GM12878 (cell line): ENCODE results near the gene LAMA5. TPM values are rescaled to one million over a fixed set of nuclear protein-coding genes. Genes with fewer than 3 reads are reported as not detected.

Experiments used
- ATAC-seq: fragments of 200-7000 bp; cut with Tn5 transposase; 3 replicates; pipeline ENCODE4 v1.9.1; 2020; ENCODE audit warnings: mild to moderate bottlenecking, moderate library complexity
- BruUV-seq: library from RNA; stranded (reverse); fragments of 400-500 nt; replicated peaks from 2 replicates; lab custom pipeline; 2021; lab: Mats Ljungman, UMichigan
- CTCF ChIA-PET: fragments of 300-600 bp; sonication (Branson Sonifier 250); formaldehyde crosslinking; extraction: SDS; loops from one replicate; lab custom pipeline; 2021; ENCODE audit warnings: inconsistent platforms; lab: Yijun Ruan, JAX
- POLR2A ChIA-PET: fragments of 350-600 bp; formaldehyde crosslinking; extraction: SDS; loops from one replicate; lab custom pipeline; 2021; ENCODE audit warnings: inconsistent platforms; lab: Charles Lee
- RAD21 ChIA-PET: fragments of 300-600 bp; sonication (Branson Sonifier 250); formaldehyde crosslinking; loops from one replicate; lab custom pipeline; 2023; ENCODE audit warnings: antibody characterized with exemption; ENCODE audit not compliant: unreplicated experiment; lab: Charles Lee
- SMC1A ChIA-PET: fragments of 300-600 bp; sonication (Branson Sonifier 250); formaldehyde crosslinking; loops from one replicate; lab custom pipeline; 2023; ENCODE audit not compliant: unreplicated experiment, uncharacterized antibody; lab: Charles Lee
- DNase-seq: peaks from one replicate; pipeline ENCODE4 v3.0.0-alpha.2; 2011; ENCODE audit warnings: low read depth, low spot score
- FAIRE-seq: peaks from 3 replicates; lab custom pipeline; 2011; peaks lifted over from hg19 to GRCh38; lab: Jason Lieb, UNC
- H2AFZ ChIP-seq: 2 replicates; pipeline ENCODE4 v1.6.0; 2011; ENCODE audit warnings: low read depth, low read length, control low read depth; ENCODE audit not compliant: control insufficient read depth
- H3K27ac ChIP-seq: 2 replicates; pipeline ENCODE4 v1.5.1; 2011; ENCODE audit warnings: control low read depth; ENCODE audit not compliant: control insufficient read depth, insufficient read depth
- H3K27me3 ChIP-seq, 2 experiments: replicated peaks in 1 of 2; 2 replicates each; pipeline versions ENCODE4 v1.6.0 to v1.6.1; 2011; ENCODE audit warnings: low read length in 1 of 2; ENCODE audit not compliant: control insufficient read depth in 2 of 2, insufficient read depth in 2 of 2
- H3K36me3 ChIP-seq, 2 experiments: 2 replicates each; pipeline ENCODE4 v1.5.1; 2011; ENCODE audit warnings: low read length in 1 of 2; ENCODE audit not compliant: control insufficient read depth in 2 of 2, insufficient read depth in 2 of 2
- H3K4me1 ChIP-seq: 2 replicates; pipeline ENCODE4 v1.6.1; 2011; ENCODE audit warnings: mild to moderate bottlenecking, low read length, moderate library complexity, mixed read lengths; ENCODE audit not compliant: control insufficient read depth, insufficient read depth
- H3K4me2 ChIP-seq: 2 replicates; pipeline ENCODE4 v1.6.0; 2011; ENCODE audit warnings: control low read depth; ENCODE audit not compliant: control insufficient read depth, insufficient read depth
- H3K4me3 ChIP-seq: fragments of 200-600 bp; sonication (generic); 2 replicates; pipeline ENCODE4 v1.5.1; 2016
- H3K79me2 ChIP-seq: 2 replicates; pipeline ENCODE4 v1.6.0; 2011; ENCODE audit warnings: low read length; ENCODE audit not compliant: control insufficient read depth, insufficient read depth
- H3K9ac ChIP-seq: 2 replicates; pipeline ENCODE4 v1.8.0; 2011; ENCODE audit warnings: low read length, control low read depth, mixed read lengths; ENCODE audit not compliant: control insufficient read depth, insufficient read depth
- H3K9me3 ChIP-seq: replicated peaks from 3 replicates; pipeline ENCODE4 v1.5.1; 2011; ENCODE audit warnings: mild to moderate bottlenecking, low read length; ENCODE audit not compliant: control insufficient read depth, insufficient read depth
- H4K20me1 ChIP-seq: 2 replicates; pipeline ENCODE4 v1.6.0; 2011; ENCODE audit not compliant: control insufficient read depth, insufficient read depth
- ASH2L ChIP-seq: fragments of 300-600, 200-600 bp; sonication (generic); IDR thresholded peaks from 2 replicates; pipeline ENCODE4 v1.6.1; 2017; ENCODE audit warnings: low read depth, mild to moderate bottlenecking, borderline replicate concordance
- FOXM1 ChIP-seq: IDR thresholded peaks from 2 replicates; pipeline ENCODE4 v1.6.1; 2012; ENCODE audit warnings: low read depth, mild to moderate bottlenecking, inconsistent platforms, low read length, moderate library complexity
- JUNB ChIP-seq: IDR thresholded peaks from 2 replicates; pipeline ENCODE4 v1.6.1; 2016; ENCODE audit warnings: antibody characterized with exemption, mild to moderate bottlenecking
- KLF5 ChIP-seq: fragments of 450-650 bp; IDR thresholded peaks from 2 replicates; pipeline ENCODE4 v1.6.1; 2014; ENCODE audit warnings: mild to moderate bottlenecking; ENCODE audit not compliant: partially characterized antibody
- LARP7 ChIP-seq: fragments of 450-650 bp; IDR thresholded peaks from 2 replicates; pipeline ENCODE4 v1.6.1; 2017; ENCODE audit warnings: mild to moderate bottlenecking
- POU2F2 ChIP-seq: IDR thresholded peaks from 3 replicates; pipeline ENCODE4 v1.6.1; 2011; ENCODE audit warnings: low read depth, mild to moderate bottlenecking, low read length, borderline replicate concordance
- RCOR1 ChIP-seq: conservative IDR thresholded peaks from 2 replicates; pipeline ENCODE4 v1.6.1; 2012; ENCODE audit warnings: low read depth, low read length, improper control_type of control experiment
- SRF ChIP-seq, 2 experiments: IDR thresholded peaks; 2 replicates each; pipeline ENCODE4 v1.6.1; 2011; ENCODE audit warnings: low read depth in 2 of 2, low read length in 2 of 2, mild to moderate bottlenecking in 1 of 2, moderate library complexity in 1 of 2
- TCF7 ChIP-seq: IDR thresholded peaks from 2 replicates; pipeline ENCODE4 v1.6.1; 2014; ENCODE audit warnings: antibody characterized with exemption, borderline replicate concordance
- ZNF24 ChIP-seq: fragments of 450-650 bp; IDR thresholded peaks from 2 replicates; pipeline ENCODE4 v1.6.1; 2017; ENCODE audit warnings: antibody characterized with exemption, mild to moderate bottlenecking
- WGBS: methylation state at CpG from one replicate; pipeline ENCODE4 v1.1.6; 2016; ENCODE audit warnings: low lambda C conversion rate; ENCODE audit not compliant: insufficient replicate concordance, insufficient coverage; ENCODE audit errors: missing lambda C conversion rate; 5-methylcytosine and 5-hydroxymethylcytosine counted together
- in situ Hi-C: fragments of 300-500 bp; cut with MboI; formaldehyde crosslinking; loops from 9 replicates; pipeline ENCODE4 v1.14.3; 2018; ENCODE audit warnings: mixed read lengths
- intact Hi-C: fragments of 100-400 bp; cut with micrococcal nuclease; formaldehyde crosslinking; loops from one replicate; pipeline ENCODE4 v1.14.2; 2022; ENCODE audit not compliant: unreplicated experiment
- polyA plus RNA-seq, 11 experiments: library from polyadenylated mRNA; depleted of rRNA in 4 of 11; unstranded in 6 of 11; stranded (reverse) in 5 of 11; fragments of >200 nt; fragmentation: Nextera tagmentation in 4 of 11; fragmentation: Illumina TruSeq in 1 of 11; extraction: Ambion mirVana in 4 of 11; extraction: Trizol in 1 of 11; gene quantifications; 1 replicate in 1 of 11; 2 replicates in 10 of 11; pipeline versions ENCODE4 v1.2.1 to v1.2.3, GENCODE V29; 2011 to 2016; ENCODE audit warnings: inconsistent platforms in 2 of 11, missing spikeins in 2 of 11, low read depth in 1 of 11
- total RNA-seq, 4 experiments: library from RNA; depleted of rRNA in 3 of 4; stranded (reverse); fragments of >200 nt in 3 of 4; fragmentation: Illumina TruSeq in 1 of 4; extraction: Trizol in 1 of 4; gene quantifications; 2 replicates each; pipeline versions ENCODE4 v1.2.1 to v1.2.3, GENCODE V29; 2013 to 2021
- TF ChIP-seq, protein P1 (sequence below): fragments of 450-650 bp; IDR thresholded peaks from 2 replicates; pipeline ENCODE4 v1.6.1; 2017; ENCODE audit warnings: antibody characterized with exemption, mild to moderate bottlenecking, moderate library complexity
- TF ChIP-seq, protein P2 (sequence below): fragments of 150-350 bp; IDR thresholded peaks from 2 replicates; pipeline ENCODE4 v1.6.1; 2014; ENCODE audit warnings: mild to moderate bottlenecking, low read depth, low read length
- TF ChIP-seq, protein P3 (sequence below): fragments of 450-650 bp; IDR thresholded peaks from 2 replicates; pipeline ENCODE4 v1.6.1; 2017; ENCODE audit warnings: borderline replicate concordance
- TF ChIP-seq, protein P4 (sequence below): IDR thresholded peaks from 2 replicates; pipeline ENCODE4 v1.6.1; 2011; ENCODE audit warnings: borderline replicate concordance, low read depth, mild to moderate bottlenecking, moderate library complexity, low read length; ENCODE audit not compliant: insufficient read depth, poor library complexity, severe bottlenecking

Gene LAMA5
- total and polyA plus RNA-seq, 10 of the 15 experiments (the other 5 are each of a cell fraction or from before 2014, with no cell fraction given), result 0.09 to 3.1 (median 1.6) TPM; not detected in 3

DNA sequence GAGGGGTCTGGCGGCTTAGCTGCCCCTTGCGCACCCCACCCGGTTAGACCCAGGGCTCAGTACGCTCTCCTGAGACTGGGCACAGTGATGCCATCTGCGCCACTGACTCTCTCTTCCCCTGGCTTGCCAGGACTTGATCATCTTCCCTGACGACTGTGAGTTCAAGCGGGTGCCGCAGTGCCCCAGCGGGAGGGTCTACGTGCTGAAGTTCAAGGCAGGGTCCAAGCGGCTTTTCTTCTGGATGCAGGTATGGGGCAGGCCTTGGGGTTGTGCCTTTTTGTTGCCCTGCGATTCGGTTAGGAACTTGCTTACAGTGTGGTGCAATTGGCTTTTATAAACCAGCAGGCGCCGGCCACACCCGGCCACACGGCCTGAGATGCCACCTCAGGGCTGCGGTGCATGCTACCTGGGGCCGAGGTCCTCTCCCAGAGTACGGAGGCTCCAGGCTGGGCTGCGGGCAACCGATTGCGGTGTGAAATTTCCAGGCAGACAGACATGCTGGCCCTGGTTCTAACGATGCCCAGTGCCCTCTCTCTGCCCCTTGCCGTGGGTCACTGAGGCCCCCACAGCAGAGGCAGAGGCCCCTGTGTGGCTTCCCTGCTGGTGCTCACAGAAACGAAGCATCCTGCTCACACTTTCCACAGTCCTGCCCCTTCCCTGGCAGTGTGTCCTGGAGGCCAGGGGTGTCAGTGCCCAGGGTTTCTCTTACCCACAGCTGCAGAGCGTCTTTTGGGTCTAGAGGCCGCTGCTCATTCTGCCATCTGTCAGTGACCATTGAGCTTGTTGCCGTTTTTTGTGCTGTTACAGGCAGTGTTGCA is 62.6 kb downstream of the LAMA5 start:
- Histone ChIP-seq H3K4me1 (peaks cover 10% of the 10 kb centered on the region), H3K9ac (peak overlapping the region; percentile 71), H2AFZ (no peak overlapping the region), H4K20me1 (peaks cover 13% of the 10 kb centered on the region), H3K4me2 (peak overlapping the region; percentile 91), H3K9me3 (no peaks in the 10 kb centered on the region), H3K27ac (peak overlapping the region; percentile 78; the same call in 1 of the 2 replicates), H3K4me3 (peak overlapping the region; percentile 74), H3K36me3 (peaks cover 15 to 26% of the 10 kb centered on the region in 2 experiments; a peak in 3 of 4 replicates), H3K27me3 (no peaks in the 10 kb centered on the region), H3K79me2 (peaks cover 34% of the 10 kb centered on the region)
- RAD21 ChIA-PET, result no interaction called here
- in situ Hi-C loops (loop anchor here (5.0 to 10.0 kb wide), 2 partner anchors 78 to 310 kb away; no protein-coding TSS in a partner anchor), intact Hi-C loops (loop anchor here (5.0 kb wide), 2 partner anchors 313 to 488 kb away; no protein-coding TSS in a partner anchor)
- FAIRE-seq, result no peak
- TF ChIP-seq POU2F2 (no peak), FOXM1 (no peak), LARP7 (no peak), ASH2L (no peak), SRF (IDR thresholded peaks at IDR 0.05; ENCODE audit: low read depth in 2 of 2, low read length in 2 of 2) (no peak), RCOR1 (no peak), KLF5 (no peak), JUNB (no peak), TCF7 (no peak), ZNF24 (no peak)
- TF ChIP-seq, protein P1, sequence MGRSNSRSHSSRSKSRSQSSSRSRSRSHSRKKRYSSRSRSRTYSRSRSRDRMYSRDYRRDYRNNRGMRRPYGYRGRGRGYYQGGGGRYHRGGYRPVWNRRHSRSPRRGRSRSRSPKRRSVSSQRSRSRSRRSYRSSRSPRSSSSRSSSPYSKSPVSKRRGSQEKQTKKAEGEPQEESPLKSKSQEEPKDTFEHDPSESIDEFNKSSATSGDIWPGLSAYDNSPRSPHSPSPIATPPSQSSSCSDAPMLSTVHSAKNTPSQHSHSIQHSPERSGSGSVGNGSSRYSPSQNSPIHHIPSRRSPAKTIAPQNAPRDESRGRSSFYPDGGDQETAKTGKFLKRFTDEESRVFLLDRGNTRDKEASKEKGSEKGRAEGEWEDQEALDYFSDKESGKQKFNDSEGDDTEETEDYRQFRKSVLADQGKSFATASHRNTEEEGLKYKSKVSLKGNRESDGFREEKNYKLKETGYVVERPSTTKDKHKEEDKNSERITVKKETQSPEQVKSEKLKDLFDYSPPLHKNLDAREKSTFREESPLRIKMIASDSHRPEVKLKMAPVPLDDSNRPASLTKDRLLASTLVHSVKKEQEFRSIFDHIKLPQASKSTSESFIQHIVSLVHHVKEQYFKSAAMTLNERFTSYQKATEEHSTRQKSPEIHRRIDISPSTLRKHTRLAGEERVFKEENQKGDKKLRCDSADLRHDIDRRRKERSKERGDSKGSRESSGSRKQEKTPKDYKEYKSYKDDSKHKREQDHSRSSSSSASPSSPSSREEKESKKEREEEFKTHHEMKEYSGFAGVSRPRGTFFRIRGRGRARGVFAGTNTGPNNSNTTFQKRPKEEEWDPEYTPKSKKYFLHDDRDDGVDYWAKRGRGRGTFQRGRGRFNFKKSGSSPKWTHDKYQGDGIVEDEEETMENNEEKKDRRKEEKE, result no peak
- TF ChIP-seq, protein P2, sequence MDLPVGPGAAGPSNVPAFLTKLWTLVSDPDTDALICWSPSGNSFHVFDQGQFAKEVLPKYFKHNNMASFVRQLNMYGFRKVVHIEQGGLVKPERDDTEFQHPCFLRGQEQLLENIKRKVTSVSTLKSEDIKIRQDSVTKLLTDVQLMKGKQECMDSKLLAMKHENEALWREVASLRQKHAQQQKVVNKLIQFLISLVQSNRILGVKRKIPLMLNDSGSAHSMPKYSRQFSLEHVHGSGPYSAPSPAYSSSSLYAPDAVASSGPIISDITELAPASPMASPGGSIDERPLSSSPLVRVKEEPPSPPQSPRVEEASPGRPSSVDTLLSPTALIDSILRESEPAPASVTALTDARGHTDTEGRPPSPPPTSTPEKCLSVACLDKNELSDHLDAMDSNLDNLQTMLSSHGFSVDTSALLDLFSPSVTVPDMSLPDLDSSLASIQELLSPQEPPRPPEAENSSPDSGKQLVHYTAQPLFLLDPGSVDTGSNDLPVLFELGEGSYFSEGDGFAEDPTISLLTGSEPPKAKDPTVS, result no peak
- TF ChIP-seq, protein P3, sequence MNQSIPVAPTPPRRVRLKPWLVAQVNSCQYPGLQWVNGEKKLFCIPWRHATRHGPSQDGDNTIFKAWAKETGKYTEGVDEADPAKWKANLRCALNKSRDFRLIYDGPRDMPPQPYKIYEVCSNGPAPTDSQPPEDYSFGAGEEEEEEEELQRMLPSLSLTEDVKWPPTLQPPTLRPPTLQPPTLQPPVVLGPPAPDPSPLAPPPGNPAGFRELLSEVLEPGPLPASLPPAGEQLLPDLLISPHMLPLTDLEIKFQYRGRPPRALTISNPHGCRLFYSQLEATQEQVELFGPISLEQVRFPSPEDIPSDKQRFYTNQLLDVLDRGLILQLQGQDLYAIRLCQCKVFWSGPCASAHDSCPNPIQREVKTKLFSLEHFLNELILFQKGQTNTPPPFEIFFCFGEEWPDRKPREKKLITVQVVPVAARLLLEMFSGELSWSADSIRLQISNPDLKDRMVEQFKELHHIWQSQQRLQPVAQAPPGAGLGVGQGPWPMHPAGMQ, result no peak
- TF ChIP-seq, protein P4, sequence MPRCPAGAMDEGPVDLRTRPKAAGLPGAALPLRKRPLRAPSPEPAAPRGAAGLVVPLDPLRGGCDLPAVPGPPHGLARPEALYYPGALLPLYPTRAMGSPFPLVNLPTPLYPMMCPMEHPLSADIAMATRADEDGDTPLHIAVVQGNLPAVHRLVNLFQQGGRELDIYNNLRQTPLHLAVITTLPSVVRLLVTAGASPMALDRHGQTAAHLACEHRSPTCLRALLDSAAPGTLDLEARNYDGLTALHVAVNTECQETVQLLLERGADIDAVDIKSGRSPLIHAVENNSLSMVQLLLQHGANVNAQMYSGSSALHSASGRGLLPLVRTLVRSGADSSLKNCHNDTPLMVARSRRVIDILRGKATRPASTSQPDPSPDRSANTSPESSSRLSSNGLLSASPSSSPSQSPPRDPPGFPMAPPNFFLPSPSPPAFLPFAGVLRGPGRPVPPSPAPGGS, result no peak
- CTCF ChIA-PET, result interaction anchor here (3.7 kb wide), 1 partner anchor 80 kb away, joined by 38 read pairs; the partner anchor contains the start of gene RPS21
- DNase-seq, result no peak
- SMC1A ChIA-PET, result no interaction called here
- POLR2A ChIA-PET, result no interaction called here
- 82% methylated on average over 29 of the region's 29 CpGs for WGBS
- no peak for ATAC-seq
- BruUV-seq, result no TSS peak
